HUES48 (cell line): ENCODE data around the gene LUZP1.
"Not testable (repeated sequence)": the region's sequence is repeated elsewhere in the genome, so short reads cannot be mapped to it uniquely, and the experiment has no call there.

Experiments
- H3K27ac ChIP-seq: one replicate; pipeline ENCODE4 v1.7.0; 2013; ENCODE audit warnings: low read depth, low read length, inconsistent platforms
- H3K27me3 ChIP-seq: 2 replicates; pipeline ENCODE4 v1.6.1; 2013; ENCODE audit warnings: mild to moderate bottlenecking, low read length; ENCODE audit not compliant: control insufficient read depth, insufficient read depth
- H3K36me3 ChIP-seq: 2 replicates; pipeline ENCODE4 v1.6.1; 2013; ENCODE audit warnings: low read length; ENCODE audit not compliant: control insufficient read depth, insufficient read depth
- H3K4me1 ChIP-seq: 2 replicates; pipeline ENCODE4 v1.6.1; 2013; ENCODE audit warnings: mild to moderate bottlenecking, low read length; ENCODE audit not compliant: control insufficient read depth, insufficient read depth
- H3K4me3 ChIP-seq: 2 replicates; pipeline ENCODE4 v1.5.1; 2013; ENCODE audit warnings: mild to moderate bottlenecking, low read depth, low read length
- H3K9ac ChIP-seq: 2 replicates; pipeline ENCODE4 v1.6.1; 2013; ENCODE audit warnings: mild to moderate bottlenecking, low read depth, low read length, moderate library complexity
- H3K9me3 ChIP-seq: 2 replicates; pipeline ENCODE4 v1.6.1; 2013; ENCODE audit warnings: low read length; ENCODE audit not compliant: control insufficient read depth, insufficient read depth

Gene LUZP1

DNA sequence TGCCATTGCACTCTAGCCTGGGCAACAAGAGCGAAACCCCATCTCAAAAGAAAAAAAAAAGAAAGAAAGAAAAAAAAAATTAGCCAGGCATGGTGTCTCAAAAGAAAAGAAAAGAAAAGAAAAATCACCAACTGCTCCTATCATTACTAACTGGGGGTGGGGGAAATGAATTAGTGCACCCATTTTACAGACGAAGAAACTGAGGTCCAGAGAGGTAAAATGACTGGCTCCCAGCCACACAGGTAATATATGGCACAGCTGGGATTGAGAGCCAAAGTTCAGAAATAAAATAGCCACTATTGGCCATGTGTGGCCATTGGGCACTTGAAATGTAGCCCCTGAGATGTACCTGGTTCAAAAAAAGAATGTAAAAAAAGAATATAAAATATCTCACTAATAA is 39.9 kb upstream of the LUZP1 start:
- peaks cover 6% of the 10 kb centered on the region; the same call in 1 of the 2 replicates for H3K4me1 ChIP-seq
- H3K27ac ChIP-seq: no peak overlapping the region
- H3K27me3 ChIP-seq: no peaks in the 10 kb centered on the region
- no peaks in the 10 kb centered on the region for H3K9me3 ChIP-seq
- no peak overlapping the region for H3K9ac ChIP-seq
- peaks cover 21% of the 10 kb centered on the region for H3K36me3 ChIP-seq
- no peak overlapping the region for H3K4me3 ChIP-seq

DNA sequence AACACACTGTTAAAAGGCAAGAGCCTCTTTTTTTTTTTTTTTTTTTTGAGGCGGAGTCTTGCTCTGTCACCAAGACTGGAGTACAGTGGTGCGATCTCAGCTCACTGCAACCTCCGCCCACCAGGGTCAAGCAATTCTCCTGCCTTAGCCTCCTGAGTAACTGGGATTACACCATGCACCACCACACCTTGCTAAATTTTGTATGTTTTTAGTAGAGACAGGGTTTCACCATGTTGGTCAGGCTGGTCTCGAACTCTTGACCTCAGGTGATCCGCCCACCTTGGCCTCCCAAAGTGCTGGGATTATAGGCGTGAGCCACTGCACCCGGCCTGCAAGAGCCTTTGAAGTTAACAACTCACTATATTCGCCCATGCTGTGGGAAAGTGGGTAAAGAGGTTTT is 39.1 kb upstream of the LUZP1 start:
- H3K9ac ChIP-seq, H3K27me3 ChIP-seq, H3K4me3 ChIP-seq, H3K4me1 ChIP-seq, H3K27ac ChIP-seq, H3K9me3 ChIP-seq: not testable (repeated sequence)
- peaks cover 18% of the 10 kb centered on the region for H3K36me3 ChIP-seq

DNA sequence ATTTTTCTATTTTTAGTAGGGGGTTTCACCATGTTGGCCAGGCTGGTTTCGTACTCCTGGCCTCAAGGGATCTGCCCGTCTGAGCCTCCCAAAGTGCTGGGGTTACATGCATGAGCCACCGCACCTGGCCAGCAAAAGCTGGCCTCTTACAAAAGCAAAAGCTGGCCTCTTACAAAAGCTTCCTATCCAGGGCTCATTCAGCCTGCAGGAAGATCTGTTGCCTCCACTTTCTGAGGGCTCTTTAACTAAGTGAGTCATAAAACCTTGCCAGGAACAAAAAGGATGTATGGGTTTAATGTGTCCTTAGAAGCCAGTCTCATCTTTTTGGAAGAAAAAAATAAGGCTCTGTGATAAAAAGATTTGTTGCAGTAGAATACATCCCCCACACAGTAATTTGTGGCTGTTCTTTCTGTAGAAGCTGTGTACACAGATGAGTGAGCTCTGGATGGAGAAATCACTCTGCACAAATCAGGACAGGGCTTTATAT is 33.6 kb upstream of the LUZP1 start:
- H3K4me1 ChIP-seq: peaks cover under 1% of the 10 kb centered on the region; the same call in 1 of the 2 replicates
- peaks cover 15% of the 10 kb centered on the region for H3K36me3 ChIP-seq
- H3K9me3 ChIP-seq: no peaks in the 10 kb centered on the region
- H3K27ac ChIP-seq: no peak overlapping the region
- no peak overlapping the region for H3K4me3 ChIP-seq
- no peaks in the 10 kb centered on the region for H3K27me3 ChIP-seq
- H3K9ac ChIP-seq: no peak overlapping the region

DNA sequence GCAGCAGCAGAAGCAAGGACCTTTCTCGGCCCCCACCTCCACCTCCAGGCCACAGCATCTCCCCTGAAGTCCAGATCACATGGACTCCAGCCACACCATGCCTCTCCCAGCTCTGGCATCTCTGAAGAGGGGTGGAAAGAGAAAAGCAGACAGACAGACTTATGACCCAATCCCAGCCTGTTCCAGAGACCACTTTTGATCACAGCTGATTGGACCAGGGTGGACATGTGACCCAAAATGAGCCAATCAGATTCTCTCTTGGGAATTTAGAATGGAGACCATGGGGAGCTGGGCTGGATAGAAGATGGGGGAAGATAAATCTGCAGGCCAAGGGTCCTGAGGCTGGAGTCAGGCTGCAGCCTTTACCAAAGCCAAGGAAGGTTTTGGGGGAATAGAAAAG is 32.2 kb upstream of the LUZP1 start:
- Histone ChIP-seq H3K9ac (no peak overlapping the region), H3K36me3 (peaks cover 6% of the 10 kb centered on the region; the same call in 1 of the 2 replicates), H3K9me3 (no peaks in the 10 kb centered on the region), H3K4me1 (peaks cover 2% of the 10 kb centered on the region; the same call in 1 of the 2 replicates), H3K27me3 (no peaks in the 10 kb centered on the region), H3K27ac (no peak overlapping the region), H3K4me3 (no peak overlapping the region)

DNA sequence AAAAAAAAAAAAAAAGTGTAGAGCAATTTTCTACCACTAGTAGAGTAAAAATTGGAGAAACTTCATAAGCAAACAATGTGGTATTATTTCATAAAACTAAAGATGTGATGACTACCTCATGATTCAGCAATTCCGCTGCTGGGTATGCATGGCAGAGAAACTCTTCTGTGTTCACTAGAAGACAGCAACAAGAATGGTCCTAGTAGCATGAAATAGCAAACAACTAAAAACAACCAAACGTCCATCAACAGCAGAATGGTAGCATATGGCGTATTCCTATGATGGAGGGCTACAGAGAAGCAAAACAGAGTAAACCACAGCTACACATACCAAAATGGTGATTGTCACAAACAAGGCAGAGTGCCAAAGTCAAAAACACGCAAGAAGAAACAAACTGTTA is 29.7 kb upstream of the LUZP1 start:
- Histone ChIP-seq H3K9ac (no peak overlapping the region), H3K27ac (no peak overlapping the region), H3K27me3 (no peaks in the 10 kb centered on the region), H3K4me1 (peaks cover 2% of the 10 kb centered on the region; the same call in 1 of the 2 replicates), H3K4me3 (no peak overlapping the region), H3K36me3 (peaks cover 18% of the 10 kb centered on the region), H3K9me3 (no peaks in the 10 kb centered on the region)

DNA sequence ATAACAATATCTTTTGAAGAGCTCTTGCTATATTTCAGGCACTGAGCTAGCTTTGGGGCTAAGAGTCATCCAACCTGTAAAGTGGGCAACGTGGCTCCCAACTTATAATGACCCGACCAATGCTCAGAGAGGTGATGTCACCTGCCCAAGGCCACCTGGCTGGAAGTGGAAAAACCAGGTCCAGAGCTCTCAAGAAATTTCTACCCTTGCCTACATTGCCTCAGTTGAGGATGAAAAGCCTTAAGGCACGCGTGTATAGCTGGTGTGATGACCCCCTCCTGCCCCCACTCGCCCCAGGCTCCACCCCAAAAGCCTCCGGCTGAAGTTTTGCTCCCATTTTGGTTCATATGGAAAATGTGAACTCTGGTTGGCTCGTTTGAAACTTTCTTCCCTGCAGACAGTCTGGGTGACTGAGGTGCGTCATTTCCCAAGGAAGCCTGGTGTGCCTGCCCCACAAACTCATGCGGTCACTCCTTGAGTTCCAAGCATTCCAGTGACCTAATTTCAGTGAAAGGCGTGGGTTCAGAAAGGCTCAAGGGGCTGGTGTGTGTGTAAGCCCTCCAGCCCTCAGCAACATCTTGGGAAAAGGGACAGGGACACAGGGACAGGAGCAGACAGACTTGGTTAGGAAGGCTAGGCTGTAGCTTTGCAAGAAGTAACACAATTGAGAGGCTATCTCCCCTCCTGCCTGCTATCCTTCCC is 28.1 kb upstream of the LUZP1 start:
- H3K9ac ChIP-seq: no peak overlapping the region

DNA sequence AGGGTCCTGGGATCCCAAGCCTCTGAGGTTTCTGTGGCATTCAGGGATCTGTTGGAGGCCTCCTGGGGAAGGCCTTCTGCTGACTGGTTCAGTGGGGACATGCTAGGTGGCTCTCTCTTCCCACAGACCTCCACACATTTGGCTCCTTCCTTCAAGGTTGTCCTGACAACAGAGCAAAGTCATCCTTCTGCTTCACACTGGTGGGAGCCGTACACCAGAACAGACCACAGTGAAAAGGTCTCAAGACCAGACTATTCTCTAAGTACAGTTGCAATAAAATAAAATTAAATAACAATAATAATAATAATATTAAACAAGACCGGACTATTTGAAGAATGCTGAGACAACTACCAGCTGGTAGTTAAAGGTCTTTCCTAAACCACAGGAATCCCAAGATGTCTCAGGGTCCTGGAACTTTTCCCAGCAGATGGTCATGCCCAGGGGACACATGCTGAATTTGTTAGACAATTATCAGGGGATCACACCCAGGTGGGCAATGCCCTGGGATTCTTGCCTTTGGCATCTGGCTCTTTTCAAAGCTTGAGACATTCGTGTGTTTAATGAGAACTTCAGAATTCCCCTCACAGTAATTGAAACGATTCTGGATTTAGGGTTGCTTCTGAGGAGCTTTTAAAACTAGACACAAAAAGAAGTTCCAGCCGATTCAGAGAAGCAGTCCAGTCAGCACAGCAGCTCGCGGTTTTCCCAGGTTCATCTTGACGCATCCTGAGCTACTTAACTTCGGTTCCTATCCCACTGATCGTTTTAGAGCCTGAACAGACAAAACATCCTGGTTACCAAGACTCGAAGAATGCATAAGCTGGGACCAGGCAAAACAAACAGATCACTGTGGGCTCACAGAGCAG is 25.7 kb upstream of the LUZP1 start:
- Histone ChIP-seq H3K9me3 (no peaks in the 10 kb centered on the region), H3K27ac (no peak overlapping the region), H3K9ac (no peak overlapping the region; the same call in 1 of the 2 replicates), H3K36me3 (peaks cover 22% of the 10 kb centered on the region), H3K27me3 (no peaks in the 10 kb centered on the region), H3K4me1 (peaks cover 2% of the 10 kb centered on the region; the same call in 1 of the 2 replicates), H3K4me3 (no peak overlapping the region)

More for the DNA sequence above, 28.1 kb upstream of the LUZP1 start:
- Histone ChIP-seq H3K9me3 (no peaks in the 10 kb centered on the region), H3K27me3 (no peaks in the 10 kb centered on the region), H3K4me3 (no peak overlapping the region), H3K4me1 (peaks cover 2% of the 10 kb centered on the region; the same call in 1 of the 2 replicates), H3K27ac (no peak overlapping the region), H3K36me3 (peaks cover 25% of the 10 kb centered on the region)

DNA sequence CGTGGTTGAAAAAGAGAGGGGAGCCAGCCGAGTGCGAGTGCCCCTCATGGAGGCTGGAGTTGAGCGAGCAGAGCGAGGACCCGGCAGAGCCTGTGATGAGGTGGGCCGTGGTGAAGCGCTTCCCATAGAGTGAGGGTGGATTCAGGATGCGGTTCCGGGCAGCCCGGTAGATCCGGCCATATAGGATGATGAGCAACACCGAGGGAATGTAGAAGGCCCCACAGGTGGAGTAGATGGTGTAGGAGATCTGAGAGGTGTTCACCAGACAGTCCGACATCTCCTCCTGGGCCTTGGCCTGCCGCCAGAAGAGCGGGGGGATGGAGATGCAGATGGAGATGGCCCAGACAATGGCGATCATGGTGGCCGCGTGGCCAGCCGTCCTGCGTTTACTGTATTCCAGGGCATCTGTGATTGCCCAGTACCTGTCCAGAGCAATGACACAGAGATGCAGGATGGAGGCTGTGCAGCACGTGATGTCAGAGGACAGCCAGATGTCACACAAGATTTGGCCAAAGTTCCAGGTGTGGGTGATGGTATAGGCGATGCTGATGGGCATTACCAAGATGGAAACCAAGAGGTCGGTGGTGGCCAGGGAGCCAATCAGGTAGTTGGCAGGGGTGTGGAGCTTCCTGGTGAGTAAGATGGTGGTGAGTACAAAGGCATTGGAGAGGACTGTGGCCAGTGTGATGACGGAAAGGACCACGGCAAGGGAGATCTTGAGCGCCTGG is 24.9 kb upstream of the LUZP1 start:
- no peak overlapping the region for H3K27ac ChIP-seq
- no peak overlapping the region for H3K9ac ChIP-seq
- H3K4me1 ChIP-seq: peaks cover 2% of the 10 kb centered on the region; the same call in 1 of the 2 replicates

DNA sequence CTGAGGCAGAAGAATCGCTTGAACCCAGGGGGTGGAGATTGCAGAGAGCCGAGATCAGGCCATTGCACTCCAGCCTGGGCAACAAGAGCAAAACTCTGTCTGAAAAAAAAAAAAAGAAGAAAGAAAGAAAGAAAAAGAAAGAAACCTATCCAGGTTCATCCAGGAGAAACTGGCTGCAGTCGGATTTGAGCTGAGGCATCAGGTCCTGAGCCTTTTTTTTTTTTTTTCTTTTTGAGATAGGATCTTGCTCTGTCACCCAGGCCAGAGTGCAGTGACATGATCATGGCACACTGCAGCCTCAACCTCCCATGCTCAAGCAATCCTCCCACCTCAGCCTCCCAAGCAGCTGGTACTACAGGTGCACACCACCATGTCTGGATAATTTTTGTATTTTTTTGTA is 22.5 kb upstream of the LUZP1 start:
- Histone ChIP-seq H3K27ac (no peak overlapping the region), H3K9me3 (no peaks in the 10 kb centered on the region), H3K36me3 (peaks cover 22% of the 10 kb centered on the region), H3K4me1 (no peaks in the 10 kb centered on the region), H3K9ac (no peak overlapping the region), H3K4me3 (no peak overlapping the region), H3K27me3 (no peaks in the 10 kb centered on the region)

More for the DNA sequence above, 24.9 kb upstream of the LUZP1 start:
- no peaks in the 10 kb centered on the region for H3K9me3 ChIP-seq
- H3K27me3 ChIP-seq: no peaks in the 10 kb centered on the region
- peaks cover 22% of the 10 kb centered on the region for H3K36me3 ChIP-seq
- H3K4me3 ChIP-seq: no peak overlapping the region

DNA sequence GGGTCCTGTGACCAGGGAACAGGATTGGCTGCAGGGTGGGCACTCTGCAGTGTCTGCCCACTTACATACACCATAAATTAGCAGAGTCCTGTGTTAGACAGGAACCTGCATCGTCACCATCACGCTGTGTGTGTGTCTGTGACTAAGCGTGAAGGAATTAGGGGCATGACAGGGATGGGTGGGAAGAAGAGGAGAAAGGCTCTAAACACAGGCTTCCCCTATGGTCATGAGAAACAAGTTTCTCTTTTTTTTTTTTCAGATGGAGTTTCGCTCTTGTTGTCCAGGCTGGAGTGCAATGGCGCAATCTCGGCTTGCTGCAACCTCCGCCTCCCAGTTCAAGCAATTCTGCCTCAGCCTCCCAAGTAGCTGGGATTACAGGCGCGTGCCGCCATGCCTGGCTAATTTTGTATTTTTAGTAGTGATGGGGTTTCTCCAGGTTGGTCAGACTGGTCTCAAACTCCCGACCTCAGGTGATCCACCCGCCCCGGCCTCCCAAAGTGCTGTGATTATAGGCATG is 20.3 kb upstream of the LUZP1 start:
- not testable (repeated sequence) for H3K27ac ChIP-seq, H3K4me3 ChIP-seq, H3K4me1 ChIP-seq, H3K27me3 ChIP-seq, H3K9me3 ChIP-seq, H3K9ac ChIP-seq
- peaks cover 13% of the 10 kb centered on the region for H3K36me3 ChIP-seq
